K562 (cell line): Measurements from ENCODE around the gene MASP1. TPM values are rescaled to one million over a fixed set of nuclear protein-coding genes. Genes with fewer than 3 reads are reported as not detected.

Source experiments
- ATAC-seq: fragments of 200-7000 bp; cut with Tn5 transposase; 3 replicates; pipeline ENCODE4 v1.9.1; 2020; ENCODE audit warnings: moderate library complexity
- BruUV-seq: library from RNA; stranded (reverse); fragments of 400-500 nt; replicated peaks from 2 replicates; lab custom pipeline; 2021; lab: Mats Ljungman, UMichigan
- CTCF ChIA-PET: fragments of 300-600 bp; formaldehyde crosslinking; extraction: SDS; loops from one replicate; lab custom pipeline; 2021; ENCODE audit warnings: low intra/inter-chr PET ratio; lab: Yijun Ruan, JAX
- POLR2A ChIA-PET: fragments of 300-600, 350-650 bp; sonication (Branson Sonifier 250); formaldehyde crosslinking; extraction: SDS; loops from one replicate; lab custom pipeline; 2021; ENCODE audit warnings: antibody characterized with exemption, inconsistent platforms; lab: Yijun Ruan, JAX
- DNase-seq, 4 experiments: peaks; one replicate each; pipeline versions ENCODE4 v3.0.0 to v3.0.0-alpha.2; 2011 to 2018; ENCODE audit warnings: low spot score in 3 of 4, mixed read lengths in 3 of 4; ENCODE audit errors: extremely low read depth in 1 of 4
- FAIRE-seq: peaks from 2 replicates; lab custom pipeline; 2011; peaks lifted over from hg19 to GRCh38; lab: Jason Lieb, UNC
- H2AFZ ChIP-seq: 2 replicates; pipeline ENCODE4 v1.6.0; 2011; ENCODE audit warnings: low read depth, low read length, control low read depth, inconsistent platforms
- H3K27ac ChIP-seq: fragments of 200-600 bp; 3 replicates; pipeline ENCODE4 v1.8.0; 2011; ENCODE audit warnings: low read depth, mild to moderate bottlenecking, control low read depth, inconsistent platforms, low read length, moderate library complexity, mixed read lengths; ENCODE audit errors: extremely low read depth
- H3K27me3 ChIP-seq, 2 experiments: fragments of 300-600 bp in 1 of 2; 2 replicates in 1 of 2; 3 replicates in 1 of 2; pipeline versions ENCODE4 v1.6.0 to v1.8.0; 2011; ENCODE audit warnings: inconsistent platforms in 2 of 2, low read length in 2 of 2, mild to moderate bottlenecking in 1 of 2, mixed read lengths in 1 of 2, moderate library complexity in 1 of 2; ENCODE audit not compliant: control insufficient read depth in 2 of 2, insufficient read depth in 2 of 2
- H3K36me3 ChIP-seq: fragments of 300-600 bp; 3 replicates; pipeline ENCODE4 v1.8.0; 2011; ENCODE audit warnings: mild to moderate bottlenecking, low read length, inconsistent platforms; ENCODE audit not compliant: control insufficient read depth, insufficient read depth
- H3K4me1 ChIP-seq, 2 experiments: fragments of 200-600 bp in 1 of 2; replicated peaks in 1 of 2; 2 replicates in 1 of 2; 3 replicates in 1 of 2; pipeline versions ENCODE4 v1.5.1 to v1.8.0; 2011; ENCODE audit warnings: inconsistent platforms in 2 of 2, low read length in 2 of 2, mild to moderate bottlenecking in 1 of 2, mixed read lengths in 1 of 2, moderate library complexity in 1 of 2; ENCODE audit not compliant: control insufficient read depth in 2 of 2, insufficient read depth in 2 of 2
- H3K4me2 ChIP-seq: 2 replicates; pipeline ENCODE4 v1.6.1; 2011; ENCODE audit warnings: low read length, control low read depth, inconsistent platforms, mixed read lengths; ENCODE audit not compliant: insufficient read depth
- H3K4me3 ChIP-seq: fragments of 200-600 bp; sonication (generic), shearing (Covaris generic); 2 replicates; pipeline ENCODE4 v1.5.1; 2016; ENCODE audit warnings: control low read depth, inconsistent platforms
- H3K79me2 ChIP-seq: fragments of 200-600 bp; 3 replicates; pipeline ENCODE4 v1.8.0; 2011; ENCODE audit warnings: low read length, inconsistent platforms; ENCODE audit not compliant: control insufficient read depth, insufficient read depth
- H3K9ac ChIP-seq, 2 experiments: 2 replicates each; pipeline versions ENCODE4 v1.6.0 to v1.6.1; 2011; ENCODE audit warnings: low read depth in 2 of 2, low read length in 2 of 2, control low read depth in 1 of 2, inconsistent platforms in 1 of 2, mild to moderate bottlenecking in 1 of 2, mixed read lengths in 1 of 2; ENCODE audit not compliant: insufficient read depth in 1 of 2
- H3K9me1 ChIP-seq: one replicate; pipeline ENCODE4 v1.6.0; 2011; ENCODE audit warnings: inconsistent platforms, mild to moderate bottlenecking, low read length, moderate library complexity; ENCODE audit not compliant: control insufficient read depth, insufficient read depth
- H3K9me3 ChIP-seq: replicated peaks from 2 replicates; pipeline ENCODE4 v1.5.1; 2011; ENCODE audit warnings: low read depth, low read length, inconsistent platforms; ENCODE audit not compliant: control insufficient read depth, insufficient read depth
- H4K20me1 ChIP-seq: replicated peaks from 2 replicates; pipeline ENCODE4 v1.6.1; 2011; ENCODE audit warnings: low read length, inconsistent platforms, mixed read lengths; ENCODE audit not compliant: control insufficient read depth, insufficient read depth
- FOXJ2 ChIP-seq: fragments of 200-800 bp; sonication (Bioruptor generic); IDR thresholded peaks from 2 replicates; pipeline ENCODE4 v1.6.1; 2016; ENCODE audit warnings: missing genetic modification characterization, missing compliant biosample characterization
- IRF1 ChIP-seq: sonication (generic); formaldehyde crosslinking; IDR thresholded peaks from 2 replicates; pipeline ENCODE4 v1.8.0; 2022; ENCODE audit warnings: missing genetic modification reagents, mild to moderate bottlenecking, borderline replicate concordance
- KDM1A ChIP-seq, 2 experiments: fragments of 450-650 bp; IDR thresholded peaks; 2 replicates each; pipeline ENCODE4 v1.6.1; 2016; ENCODE audit warnings: mild to moderate bottlenecking in 2 of 2
- PCBP2 ChIP-seq: fragments of 200-400 bp; formaldehyde crosslinking; IDR thresholded peaks from 2 replicates; pipeline ENCODE4 v1.6.1; 2018; ENCODE audit warnings: low read length, low read depth, mild to moderate bottlenecking, moderate library complexity; ENCODE audit not compliant: poor library complexity, severe bottlenecking
- POU5F1 ChIP-seq: fragments of 150-350 bp; IDR thresholded peaks from 2 replicates; pipeline ENCODE4 v1.6.1; 2014; ENCODE audit warnings: borderline replicate concordance, low read length, low read depth, mild to moderate bottlenecking; ENCODE audit not compliant: partially characterized antibody
- RAD21 ChIP-seq, 2 experiments: fragments of 250-450 bp in 1 of 2; fragments of 450-650 bp in 1 of 2; sonication (Bioruptor Pico) in 1 of 2; formaldehyde crosslinking in 1 of 2; IDR thresholded peaks in 1 of 2; conservative IDR thresholded peaks in 1 of 2; 2 replicates each; pipeline versions ENCODE4 v1.4.0 to v1.8.0; 2020 to 2022; ENCODE audit warnings: mild to moderate bottlenecking in 2 of 2, moderate library complexity in 1 of 2
- SIN3B ChIP-seq: fragments of 450-650 bp; IDR thresholded peaks from 2 replicates; pipeline ENCODE4 v1.6.1; 2017; ENCODE audit warnings: low read depth, mild to moderate bottlenecking, moderate library complexity
- SRSF3 ChIP-seq: fragments of 200-400 bp; formaldehyde crosslinking; IDR thresholded peaks from 2 replicates; pipeline ENCODE4 v1.6.1; 2016; ENCODE audit warnings: mild to moderate bottlenecking, low read length, moderate library complexity; ENCODE audit not compliant: insufficient read depth
- U2AF2 ChIP-seq: fragments of 200-400 bp; formaldehyde crosslinking; optimal IDR thresholded peaks from 2 replicates; pipeline ENCODE3; 2017; ENCODE audit warnings: low read depth, mild to moderate bottlenecking, low read length
- ZNF224 ChIP-seq: sonication (generic); formaldehyde crosslinking; IDR thresholded peaks from 2 replicates; pipeline ENCODE4 v1.8.0; 2022; ENCODE audit warnings: mild to moderate bottlenecking, missing genetic modification reagents
- WGBS: fragments of 100-300 bp; shearing (Covaris generic); methylation state at CpG from one replicate; pipeline ENCODE4 v1.1.6; 2016; ENCODE audit warnings: low coverage, mixed read lengths; ENCODE audit not compliant: insufficient coverage; ENCODE audit errors: missing lambda C conversion rate; 5-methylcytosine and 5-hydroxymethylcytosine counted together
- in situ Hi-C: fragments of 300-500 bp; cut with MboI; formaldehyde crosslinking; loops from 4 replicates; pipeline ENCODE4 v1.15.0; 2018; ENCODE audit warnings: inconsistent platforms, mixed read lengths
- intact Hi-C: fragments of 100-400 bp; cut with micrococcal nuclease; formaldehyde crosslinking; loops from 2 replicates; pipeline ENCODE4 v1.14.2; 2022
- polyA plus RNA-seq, 8 experiments: library from polyadenylated mRNA; depleted of rRNA in 4 of 8; stranded (reverse) in 5 of 8; unstranded in 3 of 8; fragments of >200 nt; fragmentation: Nextera tagmentation in 2 of 8; fragmentation: Illumina TruSeq in 1 of 8; extraction: Ambion mirVana in 2 of 8; extraction: Trizol in 1 of 8; gene quantifications; 2 replicates each; pipeline versions ENCODE4 v1.2.1 to v1.2.3, GENCODE V29; 2011 to 2014; ENCODE audit warnings: inconsistent platforms in 1 of 8, missing spikeins in 1 of 8
- total RNA-seq, 7 experiments: library from RNA; depleted of rRNA in 6 of 7; stranded (reverse); fragments of >200 nt in 6 of 7; fragmentation: Illumina TruSeq in 2 of 7; extraction: Trizol in 2 of 7; gene quantifications; 2 replicates each; pipeline versions ENCODE4 v1.2.1 to v1.2.3, GENCODE V29; 2011 to 2021; ENCODE audit warnings: low replicate concordance in 1 of 7

The MASP1 gene
- total and polyA plus RNA-seq, 9 of the 15 experiments (the other 6 are each of a cell fraction or from before 2014, with no cell fraction given): 0.03 to 0.24 (median 0.20) TPM; not detected in 3

- no peak for TF ChIP-seq IRF1
- no peak for TF ChIP-seq PCBP2
- TF ChIP-seq, all 486 proteins: peak for 0
Measured at GRCh38 chr3:187336322-187336721, 44.8 kb upstream of the MASP1 start (continued).

- H3K79me2 ChIP-seq: no peaks in the 10 kb centered on the region
- POLR2A ChIA-PET: no interaction called here
- H4K20me1 ChIP-seq: no peaks in the 10 kb centered on the region; the same call in 1 of the 2 replicates
- H3K4me1 ChIP-seq: no peaks in the 10 kb centered on the region
- H3K9me1 ChIP-seq: no peaks in the 10 kb centered on the region
- intact Hi-C loops: no loop called here
- no TSS peak for BruUV-seq
- no peak overlapping the region for H3K4me2 ChIP-seq
- H3K9me3 ChIP-seq: no peaks in the 10 kb centered on the region
- H2AFZ ChIP-seq: no peak overlapping the region
- 0% methylated on average over 4 of the region's 4 CpGs for WGBS
- no peaks in the 10 kb centered on the region for H3K36me3 ChIP-seq
- FAIRE-seq: no peak
- DNase-seq: no peak
- no peak overlapping the region for H3K27ac ChIP-seq
- in situ Hi-C loops: no loop called here
- no peak overlapping the region for H3K4me3 ChIP-seq
- no peak for ATAC-seq
- TF ChIP-seq POU5F1 (no peak), RAD21 (CRISPR knock-in tag; conservative IDR thresholded peaks at IDR 0.05 in 1 of 2, IDR thresholded peaks at IDR 0.05 in 1 of 2) (no peak), SIN3B (no peak), SRSF3 (no peak), ZNF224 (CRISPR knock-in tag) (no peak), U2AF2 (no peak), KDM1A (IDR thresholded peaks at IDR 0.05) (no peak), FOXJ2 (tag) (no peak)
- H3K27me3 ChIP-seq: peaks cover 12 to 21% of the 10 kb centered on the region in 2 experiments; a peak in 4 of 5 replicates
- H3K9ac ChIP-seq: no peak overlapping the region
- CTCF ChIA-PET: no interaction called here
Measured at GRCh38 chr3:187334904-187335303, 43.4 kb upstream of the MASP1 start.
